ENCODE results near the gene PAPSS2.

DNA sequence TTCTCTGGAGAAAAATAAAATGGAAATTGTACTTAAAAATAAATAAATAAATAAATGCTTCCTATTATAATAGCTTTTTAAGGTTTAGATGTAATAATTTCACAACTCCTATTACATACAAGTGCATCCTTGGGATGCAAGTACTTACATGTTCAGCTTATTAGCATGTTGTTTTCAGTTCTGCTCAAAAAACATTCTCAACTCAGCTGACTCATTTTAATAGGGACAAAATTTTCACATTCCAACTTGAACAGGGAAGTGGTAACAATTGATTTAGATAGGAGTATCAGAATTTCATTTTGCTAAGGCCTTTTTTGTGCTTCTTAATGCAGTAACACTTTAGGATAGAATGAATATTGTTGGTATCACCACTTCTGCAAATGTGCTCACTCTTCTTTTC, 16.7 kb upstream of the PAPSS2 start:
- TF ChIP-seq, protein P1, sequence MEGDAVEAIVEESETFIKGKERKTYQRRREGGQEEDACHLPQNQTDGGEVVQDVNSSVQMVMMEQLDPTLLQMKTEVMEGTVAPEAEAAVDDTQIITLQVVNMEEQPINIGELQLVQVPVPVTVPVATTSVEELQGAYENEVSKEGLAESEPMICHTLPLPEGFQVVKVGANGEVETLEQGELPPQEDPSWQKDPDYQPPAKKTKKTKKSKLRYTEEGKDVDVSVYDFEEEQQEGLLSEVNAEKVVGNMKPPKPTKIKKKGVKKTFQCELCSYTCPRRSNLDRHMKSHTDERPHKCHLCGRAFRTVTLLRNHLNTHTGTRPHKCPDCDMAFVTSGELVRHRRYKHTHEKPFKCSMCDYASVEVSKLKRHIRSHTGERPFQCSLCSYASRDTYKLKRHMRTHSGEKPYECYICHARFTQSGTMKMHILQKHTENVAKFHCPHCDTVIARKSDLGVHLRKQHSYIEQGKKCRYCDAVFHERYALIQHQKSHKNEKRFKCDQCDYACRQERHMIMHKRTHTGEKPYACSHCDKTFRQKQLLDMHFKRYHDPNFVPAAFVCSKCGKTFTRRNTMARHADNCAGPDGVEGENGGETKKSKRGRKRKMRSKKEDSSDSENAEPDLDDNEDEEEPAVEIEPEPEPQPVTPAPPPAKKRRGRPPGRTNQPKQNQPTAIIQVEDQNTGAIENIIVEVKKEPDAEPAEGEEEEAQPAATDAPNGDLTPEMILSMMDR (conservative IDR thresholded peaks at IDR 0.05) = no peak
- no peak for TF ChIP-seq ZFX (IDR thresholded peaks at IDR 0.05)
